ENCODE results near the gene RHOB. TPM values are rescaled to one million over a fixed set of nuclear protein-coding genes. Genes with fewer than 3 reads are reported as not detected.

RHOB gene
- polyA plus RNA-seq, 3 donors: 43.3 to 602 (median 66.3) TPM

DNA sequence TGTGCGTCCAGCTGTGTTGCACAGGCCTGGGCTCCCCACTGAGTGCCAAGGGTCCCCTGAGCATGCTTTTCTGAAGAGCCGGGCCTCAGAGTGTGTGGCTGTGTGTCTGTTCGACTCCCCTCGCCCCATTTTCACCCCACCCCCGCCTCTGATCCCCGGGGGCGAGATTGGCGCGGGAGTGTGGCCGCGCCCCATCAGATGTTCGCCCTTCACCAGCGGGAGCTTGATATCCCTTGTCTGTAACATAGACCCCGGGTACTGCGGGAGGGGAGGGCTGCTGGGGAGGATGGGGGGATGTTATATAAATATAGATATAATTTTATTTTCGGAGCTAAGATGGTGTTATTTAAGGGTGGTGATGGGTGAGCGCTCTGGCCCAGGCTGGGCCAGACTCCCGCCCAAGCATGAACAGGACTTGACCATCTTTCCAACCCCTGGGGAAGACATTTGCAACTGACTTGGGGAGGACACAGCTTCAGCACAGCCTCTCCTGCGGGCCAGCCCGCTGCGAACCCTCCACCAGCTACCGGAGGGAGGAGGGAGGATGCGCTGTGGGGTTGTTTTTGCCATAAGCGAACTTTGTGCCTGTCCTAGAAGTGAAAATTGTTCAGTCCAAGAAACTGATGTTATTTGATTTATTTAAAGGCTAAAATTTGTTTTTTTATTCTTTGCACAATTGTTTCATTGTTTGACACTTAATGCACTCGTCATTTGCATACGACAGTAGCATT lies 1.5 kb downstream of the RHOB start:
- H3K27me3 Mint-ChIP-seq (ENCODE audit: low read depth in 3 of 3): peaks cover 18 to 42% (median 36%) of the 10 kb centered on the region in 3 donors
- peaks cover 0 to 9% of the 10 kb centered on the region in 2 donors for H3K27me3 ChIP-seq (ENCODE audit: control insufficient read depth in 2 of 2, insufficient read depth in 2 of 2, low read length in 2 of 2)
- H3K79me2 ChIP-seq (ENCODE audit: insufficient read depth, low read length): peaks cover 20% of the 10 kb centered on the region
- H3K36me3 Mint-ChIP-seq: peaks cover 16 to 22% of the 10 kb centered on the region in 2 donors
- peak overlapping the region; percentile 5 to 81 for H3K27ac ChIP-seq (ENCODE audit: low read depth in 1 of 2, low read length in 2 of 2)
- TF ChIP-seq, protein P1, sequence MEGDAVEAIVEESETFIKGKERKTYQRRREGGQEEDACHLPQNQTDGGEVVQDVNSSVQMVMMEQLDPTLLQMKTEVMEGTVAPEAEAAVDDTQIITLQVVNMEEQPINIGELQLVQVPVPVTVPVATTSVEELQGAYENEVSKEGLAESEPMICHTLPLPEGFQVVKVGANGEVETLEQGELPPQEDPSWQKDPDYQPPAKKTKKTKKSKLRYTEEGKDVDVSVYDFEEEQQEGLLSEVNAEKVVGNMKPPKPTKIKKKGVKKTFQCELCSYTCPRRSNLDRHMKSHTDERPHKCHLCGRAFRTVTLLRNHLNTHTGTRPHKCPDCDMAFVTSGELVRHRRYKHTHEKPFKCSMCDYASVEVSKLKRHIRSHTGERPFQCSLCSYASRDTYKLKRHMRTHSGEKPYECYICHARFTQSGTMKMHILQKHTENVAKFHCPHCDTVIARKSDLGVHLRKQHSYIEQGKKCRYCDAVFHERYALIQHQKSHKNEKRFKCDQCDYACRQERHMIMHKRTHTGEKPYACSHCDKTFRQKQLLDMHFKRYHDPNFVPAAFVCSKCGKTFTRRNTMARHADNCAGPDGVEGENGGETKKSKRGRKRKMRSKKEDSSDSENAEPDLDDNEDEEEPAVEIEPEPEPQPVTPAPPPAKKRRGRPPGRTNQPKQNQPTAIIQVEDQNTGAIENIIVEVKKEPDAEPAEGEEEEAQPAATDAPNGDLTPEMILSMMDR (IDR thresholded peaks at IDR 0.05): no peak
- peaks cover 18 to 34% of the 10 kb centered on the region in 2 donors for H3K4me1 ChIP-seq (ENCODE audit: control insufficient read depth in 1 of 2, insufficient read depth in 2 of 2, low read length in 2 of 2)
- peak overlapping the region; percentile 88 for H3K4me2 ChIP-seq (replicated peaks; ENCODE audit: extremely low read depth, low read length, poor library complexity, severe bottlenecking)
- H3K36me3 ChIP-seq (replicated peaks in 1 of 2; ENCODE audit: control insufficient read depth in 1 of 2, insufficient read depth in 2 of 2, low read length in 2 of 2): peaks cover 0 to 5% of the 10 kb centered on the region in 2 donors
- H3K9me3 ChIP-seq (replicated peaks in 1 of 2; ENCODE audit: control insufficient read depth in 1 of 2, insufficient read depth in 1 of 2, low read length in 2 of 2): no peaks in the 10 kb centered on the region
- peak overlapping the region in 3 of 7 donors; percentile 26 to 96 (median 89) for H3K27ac Mint-ChIP-seq
- peak overlapping the region; percentile 93 for H3K9ac ChIP-seq (ENCODE audit: insufficient read depth, low read length, poor library complexity, severe bottlenecking)
- no peak for DNase-seq
- peaks cover 54% of the 10 kb centered on the region for H4K20me1 ChIP-seq (ENCODE audit: insufficient read depth, low read length)
- H3K9me3 Mint-ChIP-seq: peaks cover 0 to 8% (median 3%) of the 10 kb centered on the region in 7 donors
- intact Hi-C loops (cut with micrococcal nuclease): loop anchor here (5.0 to 10.0 kb wide), 2 partner anchors 36 to 94 kb away; partner anchors contain the start of gene PUM2 (in 1 of the 2)
- WGBS (ENCODE audit: insufficient coverage): 95% methylated on average over 6 of the region's 26 CpGs
- H2AFZ ChIP-seq (ENCODE audit: insufficient read depth, low read depth, low read length, poor library complexity, severe bottlenecking): no peak overlapping the region
- peaks cover 31% of the 10 kb centered on the region for H3K4me1 Mint-ChIP-seq
- H3K4me3 Mint-ChIP-seq: peak overlapping the region; percentile 95 to 96
- peak overlapping the region; percentile 75 to 93 (median 91) for H3K4me3 ChIP-seq (replicated peaks in 1 of 3; ENCODE audit: low read depth in 2 of 3, low read length in 3 of 3)

DNA sequence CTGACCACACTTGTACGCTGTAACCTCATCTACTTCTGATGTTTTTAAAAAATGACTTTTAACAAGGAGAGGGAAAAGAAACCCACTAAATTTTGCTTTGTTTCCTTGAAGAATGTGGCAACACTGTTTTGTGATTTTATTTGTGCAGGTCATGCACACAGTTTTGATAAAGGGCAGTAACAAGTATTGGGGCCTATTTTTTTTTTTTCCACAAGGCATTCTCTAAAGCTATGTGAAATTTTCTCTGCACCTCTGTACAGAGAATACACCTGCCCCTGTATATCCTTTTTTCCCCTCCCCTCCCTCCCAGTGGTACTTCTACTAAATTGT lies 2.1 kb downstream of the RHOB start:
- TF ChIP-seq, protein P1 (IDR thresholded peaks at IDR 0.05): no peak
- Mint-ChIP-seq H3K4me1 (peaks cover 31% of the 10 kb centered on the region), H3K27ac (peak overlapping the region in 1 of 7 donors; percentile 26), H3K27me3 (ENCODE audit: low read depth in 3 of 3) (peaks cover 18 to 40% (median 33%) of the 10 kb centered on the region in 3 donors), H3K9me3 (peaks cover 0 to 8% (median 3%) of the 10 kb centered on the region in 7 donors), H3K36me3 (peaks cover 16 to 22% of the 10 kb centered on the region in 2 donors), H3K4me3 (peak overlapping the region; percentile 95 to 96)
- H2AFZ ChIP-seq (ENCODE audit: insufficient read depth, low read depth, low read length, poor library complexity, severe bottlenecking): no peak overlapping the region
- intact Hi-C loops (cut with micrococcal nuclease): loop anchor here (5.0 to 10.0 kb wide), 2 partner anchors 37 to 94 kb away; partner anchors contain the start of gene PUM2 (in 1 of the 2)
- no CpG with 5 or more reads among the region's 1 CpG for WGBS (ENCODE audit: insufficient coverage)
- no peak for DNase-seq
- peaks cover 54% of the 10 kb centered on the region for H4K20me1 ChIP-seq (ENCODE audit: insufficient read depth, low read length)
- H3K9me3 ChIP-seq (replicated peaks in 1 of 2; ENCODE audit: control insufficient read depth in 1 of 2, insufficient read depth in 1 of 2, low read length in 2 of 2): no peaks in the 10 kb centered on the region
- peak overlapping the region; percentile 93 for H3K9ac ChIP-seq (ENCODE audit: insufficient read depth, low read length, poor library complexity, severe bottlenecking)
- peaks cover 18 to 34% of the 10 kb centered on the region in 2 donors for H3K4me1 ChIP-seq (ENCODE audit: control insufficient read depth in 1 of 2, insufficient read depth in 2 of 2, low read length in 2 of 2)
- peaks cover 0 to 9% of the 10 kb centered on the region in 2 donors for H3K27me3 ChIP-seq (ENCODE audit: control insufficient read depth in 2 of 2, insufficient read depth in 2 of 2, low read length in 2 of 2)
- peak overlapping the region; percentile 75 to 93 (median 91) for H3K4me3 ChIP-seq (replicated peaks in 1 of 3; ENCODE audit: low read depth in 2 of 3, low read length in 3 of 3)
- H3K79me2 ChIP-seq (ENCODE audit: insufficient read depth, low read length): peaks cover 20% of the 10 kb centered on the region
- H3K36me3 ChIP-seq (replicated peaks in 1 of 2; ENCODE audit: control insufficient read depth in 1 of 2, insufficient read depth in 2 of 2, low read length in 2 of 2): peaks cover 0 to 5% of the 10 kb centered on the region in 2 donors
- peak overlapping the region; percentile 88 for H3K4me2 ChIP-seq (replicated peaks; ENCODE audit: extremely low read depth, low read length, poor library complexity, severe bottlenecking)
- H3K27ac ChIP-seq (ENCODE audit: low read depth in 1 of 2, low read length in 2 of 2): peak overlapping the region in 1 of 2 donors; percentile 26
